SW480 (cell line): ENCODE results near the gene MAPK8IP3.
A peak's percentile ranks its signal among the peaks of the same experiment; 100 is the strongest.

Experiments
- DNase-seq: peaks from one replicate; pipeline ENCODE4 v3.0.0-alpha.2; 2016; ENCODE audit warnings: low spot score

The MAPK8IP3 gene

GRCh38 chr16:1741553-1742165 is 35.7 kb downstream of the MAPK8IP3 start:
- no peak for DNase-seq

GRCh38 chr16:1743376-1744337 is 37.7 kb downstream of the MAPK8IP3 start:
- DNase-seq = no peak

GRCh38 chr16:1744338-1744840 is 38.4 kb downstream of the MAPK8IP3 start:
- no peak for DNase-seq

GRCh38 chr16:1745181-1745899 is 39.3 kb downstream of the MAPK8IP3 start:
- DNase-seq = peak; percentile 68

- DNase-seq = peak; percentile 83
Observed at GRCh38 chr16:1745900-1746692, 40.1 kb downstream of the MAPK8IP3 start.

GRCh38 chr16:1746693-1747195 is 40.7 kb downstream of the MAPK8IP3 start:
- DNase-seq = peak; percentile 26

GRCh38 chr16:1747934-1748333 is 41.9 kb downstream of the MAPK8IP3 start:
- no peak for DNase-seq

GRCh38 chr16:1749152-1750117 is 43.4 kb downstream of the MAPK8IP3 start:
- DNase-seq = no peak

GRCh38 chr16:1751946-1752345 is 46.0 kb downstream of the MAPK8IP3 start:
- DNase-seq = no peak

GRCh38 chr16:1752853-1753252 is 46.9 kb downstream of the MAPK8IP3 start:
- DNase-seq = no peak

GRCh38 chr16:1754204-1754603 is 48.2 kb downstream of the MAPK8IP3 start:
- no peak for DNase-seq

GRCh38 chr16:1757714-1758461 is 51.9 kb downstream of the MAPK8IP3 start:
- DNase-seq = no peak

GRCh38 chr16:1758923-1759322 is 52.9 kb downstream of the MAPK8IP3 start:
- no peak for DNase-seq

- DNase-seq = no peak
Observed at GRCh38 chr16:1759511-1759910, 53.5 kb downstream of the MAPK8IP3 start.

GRCh38 chr16:1760911-1761310 is 54.9 kb downstream of the MAPK8IP3 start:
- DNase-seq = no peak

GRCh38 chr16:1761751-1762150 is 55.8 kb downstream of the MAPK8IP3 start:
- no peak for DNase-seq

GRCh38 chr16:1762196-1762878 is 56.3 kb downstream of the MAPK8IP3 start:
- no peak for DNase-seq

GRCh38 chr16:1762879-1763520 is 57.0 kb downstream of the MAPK8IP3 start:
- DNase-seq = no peak
